GM18517 (cell line): ENCODE results near the gene OR5T1.

ENCODE experiments used
- ATAC-seq: cut with Tn5 transposase; IDR thresholded peaks from one replicate; pipeline ENCODE4 v1.9.1; 2021; ENCODE audit warnings: mild to moderate bottlenecking, moderate library complexity; ENCODE audit not compliant: unreplicated experiment

Gene OR5T1

GRCh38 chr11:56273854-56274253 is at the start of gene OR5T1:
Gene OR5T1, plus strand, starts transcription at chr11:56274154. Its CDS starts 1,485 bp downstream, at chr11:56275639.
- ATAC-seq, result no peak

- ATAC-seq, result no peak
These were observed 39.8 kb upstream of the OR5T1 start, which contains the start of gene OR5T2 for GRCh38 chr11:56234155-56234554. Gene OR5T2, minus strand, starts transcription at chr11:56234255. Its CDS starts 1,193 bp downstream, at chr11:56233062.

GRCh38 chr11:56251954-56252353 is 22.0 kb upstream of the OR5T1 start, which contains the start of gene OR5T3:
Gene OR5T3, plus strand, starts transcription at chr11:56252254. Its CDS starts 0 bp downstream, at chr11:56252254.
- ATAC-seq, result no peak

- ATAC-seq, result no peak
These were observed 2.9 kb upstream of the OR5T1 start for GRCh38 chr11:56271092-56271491.

DNA sequence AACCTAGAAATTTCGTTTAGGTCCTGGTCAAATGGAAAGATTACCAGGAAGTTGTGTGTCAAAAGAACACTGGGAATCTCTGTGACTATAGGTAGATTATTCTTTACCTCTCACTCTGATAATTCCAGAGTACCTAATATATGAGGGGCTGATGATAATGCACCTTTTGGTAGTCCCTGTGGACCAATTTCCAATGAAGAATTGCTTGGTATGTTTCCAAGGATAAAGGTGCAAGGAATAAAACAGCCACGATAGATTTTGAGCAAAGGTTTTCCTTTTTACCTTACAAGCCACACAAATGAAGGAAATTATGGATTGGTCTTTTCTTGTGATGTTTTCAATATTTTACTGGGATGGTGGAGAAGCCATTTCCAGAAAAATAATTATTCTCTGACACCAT is 18.2 kb downstream of the OR5T1 start, which contains the start of gene OR8H1:
TSS of gene OR8H1 (minus strand) at position 101 of the 400 bp plus-strand sequence. CDS start 1,192 bp downstream, outside the sequence.
- no peak for ATAC-seq

DNA sequence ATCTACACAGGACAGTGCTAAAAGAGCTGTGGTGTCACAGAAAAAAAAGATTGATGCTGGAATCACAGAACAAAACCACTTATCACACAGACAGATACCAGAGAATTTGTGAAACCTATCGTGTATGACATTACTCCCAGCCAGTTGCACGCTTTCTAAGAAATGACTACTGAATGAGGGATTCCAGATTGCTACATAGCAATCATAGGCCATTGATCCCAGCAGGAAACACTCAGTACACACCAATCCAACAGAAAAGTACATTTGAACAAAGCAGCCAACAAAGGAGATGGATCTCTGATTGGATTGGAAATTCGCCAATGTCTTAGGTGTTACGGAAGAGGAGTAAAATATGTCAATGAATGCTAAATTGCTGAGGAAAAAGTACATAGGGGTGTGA is 22.9 kb downstream of the OR5T1 start:
- no peak for ATAC-seq

DNA sequence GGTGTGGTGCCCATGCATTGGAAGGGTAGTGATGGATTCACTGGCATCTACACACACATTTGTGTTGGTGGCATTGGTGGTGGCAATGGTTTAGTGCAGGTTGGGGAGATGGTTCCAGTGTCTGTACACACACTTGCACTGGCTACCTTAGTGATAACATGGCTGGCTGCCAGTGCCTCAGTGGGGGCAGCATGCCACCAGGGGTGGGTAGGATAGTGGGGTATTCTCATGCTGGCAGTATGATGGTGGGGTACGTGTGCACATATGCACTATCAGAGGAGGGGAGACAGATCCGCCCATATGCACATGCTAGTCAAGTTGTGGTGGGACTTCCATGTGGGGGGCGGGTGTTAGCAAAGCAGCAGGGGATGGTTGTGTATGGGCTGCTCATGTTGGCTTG is 33.9 kb downstream of the OR5T1 start:
- no peak for ATAC-seq

DNA sequence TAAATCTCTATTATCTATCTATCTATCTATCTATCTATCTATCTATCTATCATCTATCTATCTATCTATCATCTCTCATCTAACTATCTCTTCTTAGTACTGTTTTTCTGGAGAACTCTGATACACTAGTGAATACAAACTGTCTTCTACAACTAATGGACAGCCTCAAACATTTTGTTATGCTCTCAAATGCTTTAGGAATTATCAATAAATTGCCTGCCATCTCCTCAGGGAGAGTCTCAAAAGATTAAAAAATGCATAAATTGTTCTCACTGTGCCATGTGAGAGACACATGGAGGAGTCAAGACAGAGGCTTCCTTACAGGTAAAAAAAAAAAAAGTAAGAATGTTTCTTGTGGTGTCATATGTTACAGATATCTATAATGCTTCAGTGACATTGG is 40.9 kb downstream of the OR5T1 start, which contains the start of gene OR8K3:
TSS of gene OR8K3 (plus strand) at position 301 of the 400 bp plus-strand sequence. CDS start 3,163 bp downstream, outside the sequence.
- ATAC-seq, result no peak
